ENCODE results near the gene VPS13C.

DNA sequence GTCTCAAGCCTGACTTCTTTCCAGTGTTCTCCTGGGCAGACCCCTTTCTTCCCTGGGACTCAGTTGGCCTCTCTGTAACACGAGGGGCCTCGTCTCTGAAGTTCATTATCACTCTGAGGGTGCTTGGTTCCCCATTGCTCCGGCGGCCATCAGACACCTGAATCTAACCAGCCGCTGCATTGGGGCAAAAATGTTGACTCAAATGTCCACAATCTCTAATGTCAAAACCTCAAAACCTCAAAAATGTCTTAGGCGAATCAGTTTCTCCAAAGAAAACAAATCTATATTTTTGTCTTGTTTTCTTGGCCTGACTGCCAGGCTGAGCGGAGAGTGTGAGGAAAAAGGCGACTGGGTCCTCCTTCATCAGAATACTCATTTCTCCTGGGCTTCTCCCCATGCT, 220.7 kb downstream of the VPS13C start:
- TF ChIP-seq, protein P1, sequence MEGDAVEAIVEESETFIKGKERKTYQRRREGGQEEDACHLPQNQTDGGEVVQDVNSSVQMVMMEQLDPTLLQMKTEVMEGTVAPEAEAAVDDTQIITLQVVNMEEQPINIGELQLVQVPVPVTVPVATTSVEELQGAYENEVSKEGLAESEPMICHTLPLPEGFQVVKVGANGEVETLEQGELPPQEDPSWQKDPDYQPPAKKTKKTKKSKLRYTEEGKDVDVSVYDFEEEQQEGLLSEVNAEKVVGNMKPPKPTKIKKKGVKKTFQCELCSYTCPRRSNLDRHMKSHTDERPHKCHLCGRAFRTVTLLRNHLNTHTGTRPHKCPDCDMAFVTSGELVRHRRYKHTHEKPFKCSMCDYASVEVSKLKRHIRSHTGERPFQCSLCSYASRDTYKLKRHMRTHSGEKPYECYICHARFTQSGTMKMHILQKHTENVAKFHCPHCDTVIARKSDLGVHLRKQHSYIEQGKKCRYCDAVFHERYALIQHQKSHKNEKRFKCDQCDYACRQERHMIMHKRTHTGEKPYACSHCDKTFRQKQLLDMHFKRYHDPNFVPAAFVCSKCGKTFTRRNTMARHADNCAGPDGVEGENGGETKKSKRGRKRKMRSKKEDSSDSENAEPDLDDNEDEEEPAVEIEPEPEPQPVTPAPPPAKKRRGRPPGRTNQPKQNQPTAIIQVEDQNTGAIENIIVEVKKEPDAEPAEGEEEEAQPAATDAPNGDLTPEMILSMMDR (IDR thresholded peaks at IDR 0.05), result no peak
- TF ChIP-seq TCF7L2 (IDR thresholded peaks at IDR 0.05; ENCODE audit: low read depth, low read length), result no peak
- no peak for TF ChIP-seq SIN3A (IDR thresholded peaks at IDR 0.05; ENCODE audit: borderline replicate concordance, insufficient read depth, low read depth, low read length)
- TF ChIP-seq POLR2AphosphoS5 (IDR thresholded peaks at IDR 0.05; ENCODE audit: low read depth, low read length), result no peak
